Large intestine (tissue), 3 donors: ENCODE results near the gene PLXNB2. TPM values are rescaled to one million over a fixed set of nuclear protein-coding genes. Genes with fewer than 3 reads are reported as not detected.
A peak's percentile ranks its signal among the peaks of the same experiment; 100 is the strongest.

Experiments
- DNase-seq, 2 donors: peaks; one replicate each; pipeline versions ENCODE4 v3.0.0 to v3.0.0-alpha.2; 2013
- H3K27ac ChIP-seq: one replicate; pipeline ENCODE4 v1.5.1; 2013; ENCODE audit warnings: low read length
- H3K27me3 ChIP-seq: 2 replicates; pipeline ENCODE4 v1.6.1; 2013; ENCODE audit warnings: low read length; ENCODE audit not compliant: control insufficient read depth, insufficient read depth
- H3K36me3 ChIP-seq: 2 replicates; pipeline ENCODE4 v1.6.1; 2013; ENCODE audit warnings: low read length; ENCODE audit not compliant: control insufficient read depth, insufficient read depth
- H3K4me1 ChIP-seq: one replicate; pipeline ENCODE4 v1.6.1; 2013; ENCODE audit warnings: low read length; ENCODE audit not compliant: control insufficient read depth, insufficient read depth
- H3K4me3 ChIP-seq: one replicate; pipeline ENCODE4 v1.5.1; 2013; ENCODE audit warnings: low read length
- H3K9me3 ChIP-seq: one replicate; pipeline ENCODE4 v1.6.1; 2013; ENCODE audit warnings: mild to moderate bottlenecking, low read depth, low read length, moderate library complexity; ENCODE audit not compliant: control insufficient read depth
- whole genome bisulfite sequencing: methylation state at CpG from one replicate; pipeline ENCODE4 v1.1.5; 2013; ENCODE audit warnings: low lambda C conversion rate; ENCODE audit not compliant: insufficient coverage; 5-methylcytosine and 5-hydroxymethylcytosine counted together
- polyA plus RNA-seq: library from polyadenylated mRNA; unstranded; fragments of 120-200 nt; gene quantifications from one replicate; pipeline ENCODE4 v1.2.1, GENCODE V29; 2013

The PLXNB2 gene
- polyA plus RNA-seq, 1 donor: 65.0 TPM

GRCh38 chr22:50311606-50312351 lies 4.3 kb upstream of the PLXNB2 start:
- DNase-seq: no peak

GRCh38 chr22:50310949-50311444 lies 3.6 kb upstream of the PLXNB2 start:
- Histone ChIP-seq H3K4me1 (peaks cover 17% of the 10 kb centered on the region), H3K27ac (no peak overlapping the region), H3K27me3 (no peaks in the 10 kb centered on the region), H3K36me3 (peaks cover 4% of the 10 kb centered on the region), H3K4me3 (no peak overlapping the region), H3K9me3 (peaks cover 3% of the 10 kb centered on the region)
- no peak for DNase-seq
- WGBS: no CpG with 5 or more reads among the region's 16 CpGs

More at GRCh38 chr22:50311606-50312351, 4.3 kb upstream of the PLXNB2 start:
- Histone ChIP-seq H3K27me3 (no peaks in the 10 kb centered on the region), H3K36me3 (peaks cover 4% of the 10 kb centered on the region), H3K4me1 (peaks cover 15% of the 10 kb centered on the region), H3K27ac (no peak overlapping the region), H3K9me3 (peaks cover 3% of the 10 kb centered on the region), H3K4me3 (no peak overlapping the region)
- no CpG with 5 or more reads among the region's 23 CpGs for WGBS

GRCh38 chr22:50310031-50310722 lies 2.7 kb upstream of the PLXNB2 start:
- no peak for DNase-seq
- no CpG with 5 or more reads among the region's 21 CpGs for WGBS
- H3K27me3 ChIP-seq: no peaks in the 10 kb centered on the region
- H3K4me1 ChIP-seq: peaks cover 24% of the 10 kb centered on the region
- H3K36me3 ChIP-seq: peaks cover 4% of the 10 kb centered on the region
- peaks cover 3% of the 10 kb centered on the region for H3K9me3 ChIP-seq
- no peak overlapping the region for H3K27ac ChIP-seq
- H3K4me3 ChIP-seq: no peak overlapping the region

- peaks cover 30% of the 10 kb centered on the region for H3K4me1 ChIP-seq
- H3K4me3 ChIP-seq: no peak overlapping the region
- no CpG with 5 or more reads among the region's 7 CpGs for WGBS
- H3K27ac ChIP-seq: no peak overlapping the region
- peaks cover 3% of the 10 kb centered on the region for H3K9me3 ChIP-seq
- peaks cover 8% of the 10 kb centered on the region for H3K36me3 ChIP-seq
- H3K27me3 ChIP-seq: no peaks in the 10 kb centered on the region
- no peak for DNase-seq
Measured at GRCh38 chr22:50309601-50309991, 2.1 kb upstream of the PLXNB2 start.

- H3K27me3 ChIP-seq: no peaks in the 10 kb centered on the region
- peaks cover 3% of the 10 kb centered on the region for H3K9me3 ChIP-seq
- DNase-seq: no peak
- peak overlapping the region; percentile 22 for H3K27ac ChIP-seq
- peaks cover 33% of the 10 kb centered on the region for H3K4me1 ChIP-seq
- peaks cover 8% of the 10 kb centered on the region for H3K36me3 ChIP-seq
- H3K4me3 ChIP-seq: no peak overlapping the region
- WGBS: no CpG with 5 or more reads among the region's 9 CpGs
Measured at GRCh38 chr22:50308986-50309600, 1.6 kb upstream of the PLXNB2 start.

- no peak overlapping the region for H3K4me3 ChIP-seq
- DNase-seq: no peak
- no CpG with 5 or more reads among the region's 7 CpGs for WGBS
- H3K27me3 ChIP-seq: no peaks in the 10 kb centered on the region
- peaks cover 13% of the 10 kb centered on the region for H3K36me3 ChIP-seq
- peaks cover 3% of the 10 kb centered on the region for H3K9me3 ChIP-seq
- peaks cover 37% of the 10 kb centered on the region for H3K4me1 ChIP-seq
- H3K27ac ChIP-seq: peak overlapping the region; percentile 76
Measured at GRCh38 chr22:50308597-50308935, 1.1 kb upstream of the PLXNB2 start.

GRCh38 chr22:50307890-50308596 lies 597 bp upstream of the PLXNB2 start:
- Histone ChIP-seq H3K36me3 (peaks cover 18% of the 10 kb centered on the region), H3K27me3 (no peaks in the 10 kb centered on the region), H3K27ac (peak overlapping the region; percentile 76), H3K9me3 (peaks cover 3% of the 10 kb centered on the region), H3K4me3 (no peak overlapping the region), H3K4me1 (peaks cover 42% of the 10 kb centered on the region)
- DNase-seq: no peak
- WGBS: no CpG with 5 or more reads among the region's 19 CpGs

- no CpG with 5 or more reads among the region's 21 CpGs for WGBS
- Histone ChIP-seq H3K27me3 (no peaks in the 10 kb centered on the region), H3K27ac (peak overlapping the region; percentile 83), H3K4me1 (peaks cover 62% of the 10 kb centered on the region), H3K9me3 (no peaks in the 10 kb centered on the region), H3K4me3 (peak overlapping the region; percentile 96), H3K36me3 (peaks cover 16% of the 10 kb centered on the region)
- DNase-seq: peak in 1 of 2 donors; percentile 57
Measured at GRCh38 chr22:50305923-50306566, 1.4 kb downstream of the PLXNB2 start.

GRCh38 chr22:50305393-50305922 lies 2.0 kb downstream of the PLXNB2 start:
- WGBS: no CpG with 5 or more reads among the region's 14 CpGs
- Histone ChIP-seq H3K27ac (peak overlapping the region; percentile 83), H3K9me3 (no peaks in the 10 kb centered on the region), H3K36me3 (peaks cover 19% of the 10 kb centered on the region), H3K4me3 (peak overlapping the region; percentile 96), H3K4me1 (peaks cover 68% of the 10 kb centered on the region), H3K27me3 (no peaks in the 10 kb centered on the region)
- DNase-seq: no peak
